HG03108 (cell line): ENCODE data around the gene IGFL4.

Experiments
- ATAC-seq: cut with Tn5 transposase; IDR thresholded peaks from one replicate; pipeline ENCODE4 v1.9.1; 2021; ENCODE audit warnings: moderate library complexity; ENCODE audit not compliant: unreplicated experiment

Gene IGFL4

DNA sequence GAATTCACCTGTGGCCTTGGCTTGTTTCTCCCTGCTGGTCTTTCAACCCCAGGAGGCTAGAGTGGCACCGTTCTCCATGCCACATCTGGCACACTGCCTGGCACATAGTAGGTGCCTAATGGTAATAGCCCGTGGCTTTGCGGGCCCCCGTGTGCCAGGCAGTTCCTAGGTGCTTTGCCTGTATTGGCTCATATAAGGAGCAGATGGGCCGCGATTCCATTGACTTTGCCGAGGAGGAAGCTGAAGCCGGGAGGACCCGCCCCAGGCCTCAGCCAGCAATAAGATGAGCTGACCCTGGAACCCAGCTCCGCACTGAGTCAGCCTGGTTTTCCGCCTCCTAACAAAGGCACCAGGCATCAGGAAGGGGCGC, 18.8 kb downstream of the IGFL4 start:
- ATAC-seq, result no peak

DNA sequence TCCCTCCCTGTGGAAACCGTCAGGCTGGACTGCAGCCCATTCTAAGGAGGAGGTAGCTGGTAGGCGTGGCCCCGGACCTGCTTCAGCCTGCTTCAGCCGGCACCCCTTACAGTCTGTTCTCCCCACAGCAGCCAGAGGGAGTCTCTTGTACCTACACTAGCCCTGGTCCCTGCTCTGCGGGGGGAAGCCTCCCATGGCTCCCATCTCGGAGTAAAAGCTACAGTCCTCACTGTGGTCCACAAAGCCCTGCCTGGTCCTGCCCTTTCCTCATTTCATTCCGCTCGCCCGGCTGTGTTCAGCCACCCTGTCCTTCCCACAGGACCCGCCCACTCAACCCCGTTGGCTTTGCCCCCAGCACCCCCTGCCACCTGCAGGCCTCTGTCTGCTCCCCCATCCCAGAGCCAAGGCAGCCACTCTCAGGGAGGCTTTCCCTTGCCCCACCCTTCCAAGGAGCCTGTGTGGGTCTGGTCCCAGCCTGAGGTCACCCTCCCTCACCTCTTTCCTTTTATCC, 19.2 kb downstream of the IGFL4 start:
- no peak for ATAC-seq

- no peak for ATAC-seq
Observed at GRCh38 chr19:46020819-46021125, 20.0 kb downstream of the IGFL4 start.

- ATAC-seq, result no peak
Observed at GRCh38 chr19:46019270-46019669, 21.5 kb downstream of the IGFL4 start.

DNA sequence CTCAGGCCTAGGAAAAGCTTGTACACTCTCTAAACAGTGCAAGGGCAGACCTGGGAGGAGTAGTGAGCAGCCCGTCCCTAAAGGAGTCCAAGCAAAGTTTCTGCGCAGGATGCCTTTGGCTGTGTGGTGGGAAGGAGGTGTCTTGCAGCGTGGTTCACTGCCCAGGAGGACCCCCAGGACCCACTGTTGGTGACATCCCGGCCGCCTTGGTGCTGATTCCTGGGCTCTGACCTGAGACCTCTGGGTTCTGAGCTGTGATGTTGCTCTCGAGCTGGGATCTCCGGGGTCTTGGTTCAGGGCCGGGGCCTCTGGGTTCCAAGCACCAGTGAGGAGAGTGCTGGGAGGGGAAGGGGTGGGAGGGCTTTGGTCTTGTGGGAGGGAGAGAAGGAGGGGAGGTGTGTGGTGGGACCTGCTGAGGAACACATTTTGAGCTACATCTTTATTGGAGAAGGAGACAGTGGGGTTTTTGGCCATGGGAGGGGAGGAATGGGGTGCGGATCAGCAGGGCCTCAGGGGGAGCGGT, 22.0 kb downstream of the IGFL4 start:
- ATAC-seq, result no peak

GRCh38 chr19:46017874-46018675, 22.7 kb downstream of the IGFL4 start:
- no peak for ATAC-seq

GRCh38 chr19:46017095-46017429, 23.7 kb downstream of the IGFL4 start:
- ATAC-seq, result no peak

GRCh38 chr19:46016426-46017094, 24.2 kb downstream of the IGFL4 start:
- ATAC-seq, result no peak

- ATAC-seq, result no peak
Observed at GRCh38 chr19:46015687-46016425, 24.9 kb downstream of the IGFL4 start.

GRCh38 chr19:46014941-46015686, 25.7 kb downstream of the IGFL4 start:
- ATAC-seq, result no peak

- ATAC-seq, result no peak
Observed at GRCh38 chr19:46014534-46014933, 26.3 kb downstream of the IGFL4 start.

DNA sequence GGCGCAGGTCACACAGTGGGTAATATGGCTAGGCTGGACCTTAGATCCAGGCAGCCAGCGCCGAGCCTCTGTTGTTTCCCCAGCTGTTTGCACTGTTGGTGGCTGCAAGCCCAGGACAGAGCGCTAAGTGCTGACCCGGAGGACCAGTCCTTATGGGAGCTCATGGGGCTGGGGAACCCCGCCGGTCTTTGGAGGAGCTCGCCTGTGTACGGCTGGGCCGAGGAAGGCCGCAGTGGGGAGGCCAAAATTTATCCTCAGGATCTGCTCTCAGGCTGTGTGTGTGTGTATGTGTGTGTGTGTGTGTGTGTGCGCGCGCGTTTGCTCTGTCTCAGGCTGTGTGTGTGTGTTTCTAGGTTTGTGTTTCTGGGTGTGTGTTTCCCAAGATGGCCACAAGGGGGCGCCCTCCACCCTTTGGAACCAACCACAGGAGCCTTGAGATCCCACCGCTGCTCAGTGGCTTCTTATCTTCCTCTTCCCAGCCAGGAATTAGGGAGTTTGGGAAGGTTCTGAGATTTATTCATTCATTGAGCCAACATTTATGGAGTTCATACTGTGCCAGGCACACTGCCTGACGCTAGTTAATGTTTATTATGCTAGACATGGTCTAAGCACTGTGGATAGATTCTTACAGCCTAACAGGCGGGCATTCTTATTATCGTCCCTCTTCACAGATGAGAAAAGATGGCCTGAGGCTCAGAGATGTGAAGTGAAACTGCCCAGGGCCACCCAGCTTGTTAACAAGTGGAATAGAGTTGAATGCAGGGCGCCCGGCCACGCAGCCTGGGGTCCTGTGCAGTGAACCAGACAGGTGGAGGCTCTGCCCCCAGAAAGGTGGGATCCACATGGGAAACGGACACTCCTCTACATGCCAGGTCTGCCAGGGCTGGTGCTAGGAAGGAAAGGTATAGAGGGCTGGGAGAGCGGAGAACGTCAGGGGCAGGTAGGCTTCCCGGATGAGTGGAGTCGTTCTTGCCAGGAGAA, 31.0 kb downstream of the IGFL4 start:
- ATAC-seq, result no peak

- ATAC-seq, result no peak
Observed at GRCh38 chr19:46006411-46006810, 34.4 kb downstream of the IGFL4 start.

GRCh38 chr19:46002678-46003275, 38.0 kb downstream of the IGFL4 start:
- ATAC-seq, result no peak

DNA sequence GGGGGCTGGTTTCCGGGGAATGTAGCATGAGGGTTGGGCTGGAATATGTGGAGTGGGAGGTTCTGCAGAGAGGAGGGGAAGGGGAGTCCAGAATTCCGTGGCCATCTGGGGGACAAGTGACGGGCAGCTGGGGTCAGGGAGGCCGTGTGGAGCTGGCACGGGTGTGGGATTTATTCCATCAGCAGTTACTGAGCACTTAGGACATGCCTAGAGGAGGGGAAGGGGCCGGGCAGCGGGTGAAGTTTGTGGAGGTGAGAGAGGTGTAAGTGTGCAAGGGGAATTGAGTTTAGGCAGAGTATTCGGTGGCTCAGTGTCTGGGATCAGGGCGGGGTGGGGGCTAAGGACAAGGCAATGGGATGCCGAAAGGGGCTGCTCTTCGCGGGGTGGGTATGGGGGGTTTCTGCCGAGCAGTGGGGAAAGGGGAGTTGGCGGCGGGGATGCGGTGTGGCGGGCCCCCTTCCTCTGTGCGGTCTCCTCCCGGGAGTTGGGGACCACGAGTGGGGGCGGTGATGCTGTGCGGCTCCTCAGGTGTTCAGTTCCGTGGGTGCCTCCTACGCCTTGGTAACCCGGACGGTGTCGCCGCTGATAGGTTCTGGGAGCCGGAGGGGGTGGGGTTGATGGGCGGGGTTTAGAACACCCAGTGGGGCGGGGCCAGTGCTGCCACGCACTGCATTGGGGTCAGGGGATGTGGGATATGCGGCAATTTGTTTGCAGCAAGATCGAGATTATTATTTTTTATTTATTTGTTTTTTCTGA, 40.1 kb downstream of the IGFL4 start:
- ATAC-seq, result no peak

DNA sequence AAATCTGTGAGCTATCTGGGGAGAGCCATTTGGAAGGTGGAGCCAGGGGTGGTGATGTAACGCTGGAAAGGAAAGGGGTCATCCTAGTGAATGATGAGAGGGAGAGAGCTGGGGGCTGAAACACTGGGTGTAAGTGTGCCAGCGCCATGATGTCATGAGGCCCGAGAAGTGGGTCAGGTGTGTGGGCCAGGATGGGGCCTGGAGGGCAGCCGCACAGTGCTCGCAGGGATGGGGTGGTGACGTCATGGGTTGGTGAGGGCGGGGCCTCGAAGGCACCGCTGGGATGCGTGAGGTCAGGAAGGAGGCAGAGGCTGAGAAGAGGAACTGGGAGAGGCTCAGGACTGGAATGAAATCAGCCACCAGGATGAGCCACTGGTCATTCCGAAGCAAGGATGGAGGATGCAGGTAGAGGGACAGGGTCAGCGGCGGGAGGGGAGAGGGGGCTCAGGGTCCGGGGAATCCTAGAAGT, 41.1 kb downstream of the IGFL4 start:
- ATAC-seq, result no peak

DNA sequence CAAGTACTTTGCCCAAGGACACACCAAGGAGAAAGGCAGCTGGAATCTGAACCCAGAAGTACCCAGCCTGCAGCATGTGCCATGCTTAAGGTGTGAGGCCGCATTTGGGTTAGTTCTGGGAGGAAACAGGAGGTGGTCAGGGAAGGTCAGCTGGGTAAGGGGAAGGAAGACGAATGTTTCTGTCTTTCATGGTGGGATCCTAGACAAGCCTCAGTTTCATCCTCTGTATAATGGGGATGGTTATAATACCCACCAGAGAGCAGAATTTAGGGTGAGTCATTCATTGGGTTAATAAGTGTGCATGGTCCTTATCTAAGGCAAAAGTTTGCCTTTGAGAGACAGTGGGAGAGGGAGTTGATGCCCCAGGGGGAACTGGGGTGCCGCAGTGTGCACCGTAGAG, 42.0 kb downstream of the IGFL4 start:
- ATAC-seq, result no peak

DNA sequence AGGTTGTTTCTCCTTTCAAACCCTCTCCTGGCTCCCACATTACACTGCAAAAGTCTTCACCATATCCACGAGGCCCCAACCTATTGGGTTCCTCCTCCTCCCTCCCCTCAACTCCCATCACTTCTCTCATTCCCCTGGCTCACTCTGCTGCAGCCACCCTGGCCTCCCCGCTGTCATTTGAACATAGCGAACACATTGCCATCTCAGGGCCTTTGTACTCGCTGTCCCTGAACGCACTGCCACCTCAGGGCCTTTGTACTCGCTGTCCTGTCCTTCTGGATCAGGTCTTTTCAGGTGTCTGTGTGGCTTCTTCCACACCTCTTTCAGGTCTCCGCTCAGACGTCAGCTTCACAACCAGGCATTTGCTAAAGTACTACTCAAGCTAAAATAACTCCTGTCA, 43.9 kb downstream of the IGFL4 start:
- no peak for ATAC-seq
